Measurements from ENCODE around the gene PLCG2.
"Not testable (repeated sequence)": the region's sequence is repeated elsewhere in the genome, so short reads cannot be mapped to it uniquely, and the experiment has no call there.

Gene PLCG2

DNA sequence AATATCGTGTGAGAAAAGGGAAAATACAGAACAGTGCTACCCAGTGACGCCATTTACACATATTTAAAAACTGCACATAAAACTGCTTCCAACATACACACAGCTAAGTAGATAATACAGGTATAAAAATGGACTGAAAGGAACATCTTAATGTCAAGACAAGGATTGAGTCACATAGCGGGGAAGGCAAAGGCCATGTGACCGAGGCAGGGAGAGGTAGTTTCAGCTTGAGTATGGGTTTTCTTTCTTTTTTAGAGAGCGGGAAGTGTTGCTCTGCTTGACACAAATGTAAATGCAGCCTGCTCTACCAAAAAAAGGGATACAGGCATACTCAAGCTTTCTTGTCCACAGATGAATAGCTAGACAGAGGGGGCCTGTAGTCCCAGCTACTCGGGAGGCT lies 185.7 kb downstream of the PLCG2 start:
- no peaks in the 10 kb centered on the region for H3K9me3 ChIP-seq (ENCODE audit: low read length)
- no peaks in the 10 kb centered on the region for H3K27me3 ChIP-seq (ENCODE audit: insufficient read depth, low read length)
- no peak overlapping the region for H2AFZ ChIP-seq (ENCODE audit: low read depth, low read length)
- H3K4me3 ChIP-seq (ENCODE audit: low read length): no peak overlapping the region
- H3K4me1 ChIP-seq (ENCODE audit: insufficient read depth, low read length): no peaks in the 10 kb centered on the region
- H3K36me3 ChIP-seq (ENCODE audit: insufficient read depth, low read length): no peaks in the 10 kb centered on the region

DNA sequence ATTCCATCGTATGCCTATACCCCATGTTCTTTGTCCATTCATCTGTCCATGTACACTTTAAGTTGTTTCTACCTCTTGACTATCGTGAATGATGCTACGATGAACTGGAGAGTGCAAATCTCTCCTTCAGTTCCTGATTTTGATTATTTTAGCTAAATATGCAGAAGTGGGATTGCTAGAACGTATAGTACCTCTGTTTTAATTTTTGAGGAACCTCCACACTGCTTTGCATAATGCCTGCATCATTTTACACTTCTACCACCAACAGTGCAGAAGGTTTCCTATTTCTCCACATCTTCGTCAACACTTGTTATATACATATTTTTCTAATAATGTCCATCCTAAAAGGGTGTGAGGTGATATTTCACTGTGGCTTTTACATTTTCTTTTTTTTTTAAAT lies 188.3 kb downstream of the PLCG2 start:
- H3K9me3 ChIP-seq (ENCODE audit: low read length): no peaks in the 10 kb centered on the region
- H3K4me1 ChIP-seq (ENCODE audit: insufficient read depth, low read length): no peaks in the 10 kb centered on the region
- no peaks in the 10 kb centered on the region for H3K27me3 ChIP-seq (ENCODE audit: insufficient read depth, low read length)

DNA sequence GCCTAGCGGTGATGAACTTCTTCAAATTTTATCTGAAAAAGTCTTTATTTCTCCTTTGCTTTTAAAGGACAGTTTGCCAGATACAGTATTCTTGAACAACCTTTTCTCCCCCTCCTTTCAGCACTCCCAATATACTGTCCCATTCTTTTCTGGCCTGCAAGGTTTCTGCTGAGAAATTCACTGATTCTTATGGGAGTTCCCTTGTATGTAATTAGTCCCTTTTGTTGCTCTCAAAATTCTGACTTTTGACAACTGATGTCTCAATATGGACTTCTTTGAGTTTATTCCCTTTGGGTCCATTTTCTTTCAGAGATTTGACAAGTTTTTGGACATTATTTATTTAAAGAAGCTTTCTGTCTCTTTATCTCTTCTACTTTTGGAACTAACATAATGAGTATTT lies 192.8 kb downstream of the PLCG2 start:
- Histone ChIP-seq H3K9me3 (ENCODE audit: low read length) (no peaks in the 10 kb centered on the region), H3K4me1 (ENCODE audit: insufficient read depth, low read length) (no peaks in the 10 kb centered on the region), H3K4me3 (ENCODE audit: low read length) (no peak overlapping the region), H2AFZ (ENCODE audit: low read depth, low read length) (no peak overlapping the region), H3K36me3 (ENCODE audit: insufficient read depth, low read length) (no peaks in the 10 kb centered on the region), H3K27me3 (ENCODE audit: insufficient read depth, low read length) (no peaks in the 10 kb centered on the region)

More for the DNA sequence above, 188.3 kb downstream of the PLCG2 start:
- Histone ChIP-seq H3K36me3 (ENCODE audit: insufficient read depth, low read length) (no peaks in the 10 kb centered on the region), H3K4me3 (ENCODE audit: low read length) (no peak overlapping the region), H2AFZ (ENCODE audit: low read depth, low read length) (no peak overlapping the region)

DNA sequence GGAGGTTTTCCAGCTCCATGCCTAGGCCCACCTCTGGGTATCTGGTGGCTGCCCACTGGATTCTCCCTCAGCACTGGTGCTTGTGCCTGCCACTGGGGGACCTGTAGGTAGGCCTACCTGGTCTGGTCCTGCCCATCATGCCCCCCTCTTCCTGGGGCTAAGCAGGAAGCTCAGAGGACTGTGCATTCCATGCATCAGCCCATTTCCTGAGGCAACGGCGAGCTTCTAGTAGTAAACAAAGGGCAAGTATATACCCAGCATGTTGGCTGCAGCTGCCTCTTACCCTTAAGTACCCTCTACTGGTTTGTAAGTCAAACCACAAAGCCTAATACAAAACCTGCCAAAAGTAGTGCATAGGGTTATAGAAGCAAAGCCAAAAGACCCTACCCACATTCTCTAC lies 194.6 kb downstream of the PLCG2 start:
- Histone ChIP-seq H3K4me3 (ENCODE audit: low read length) (no peak overlapping the region), H3K27me3 (ENCODE audit: insufficient read depth, low read length) (no peaks in the 10 kb centered on the region), H3K36me3 (ENCODE audit: insufficient read depth, low read length) (no peaks in the 10 kb centered on the region), H2AFZ (ENCODE audit: low read depth, low read length) (no peak overlapping the region), H3K9me3 (ENCODE audit: low read length) (no peaks in the 10 kb centered on the region), H3K4me1 (ENCODE audit: insufficient read depth, low read length) (no peaks in the 10 kb centered on the region)

DNA sequence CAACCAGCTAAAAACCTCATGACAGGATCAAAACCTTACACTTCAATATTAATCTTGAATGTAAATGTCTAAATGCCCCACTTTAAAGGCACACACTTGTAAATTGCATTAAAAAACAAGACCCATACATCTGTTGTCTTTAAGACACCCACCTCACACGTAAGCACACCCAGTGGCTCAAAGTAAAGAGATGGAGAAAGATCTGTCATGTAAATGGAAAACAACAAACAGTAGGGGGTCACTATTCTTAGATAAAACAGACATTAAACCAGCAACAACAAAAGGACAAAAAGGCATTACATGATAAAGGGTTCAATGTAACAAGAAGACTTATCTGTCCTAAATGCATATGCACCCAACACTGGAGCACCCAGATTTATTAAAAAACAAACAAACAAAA lies 196.5 kb downstream of the PLCG2 start:
- Histone ChIP-seq H3K9me3 (ENCODE audit: low read length) (no peaks in the 10 kb centered on the region), H3K36me3 (ENCODE audit: insufficient read depth, low read length) (no peaks in the 10 kb centered on the region), H3K4me1 (ENCODE audit: insufficient read depth, low read length) (no peaks in the 10 kb centered on the region), H3K4me3 (ENCODE audit: low read length) (no peak overlapping the region), H2AFZ (ENCODE audit: low read depth, low read length) (no peak overlapping the region), H3K27me3 (ENCODE audit: insufficient read depth, low read length) (no peaks in the 10 kb centered on the region)

DNA sequence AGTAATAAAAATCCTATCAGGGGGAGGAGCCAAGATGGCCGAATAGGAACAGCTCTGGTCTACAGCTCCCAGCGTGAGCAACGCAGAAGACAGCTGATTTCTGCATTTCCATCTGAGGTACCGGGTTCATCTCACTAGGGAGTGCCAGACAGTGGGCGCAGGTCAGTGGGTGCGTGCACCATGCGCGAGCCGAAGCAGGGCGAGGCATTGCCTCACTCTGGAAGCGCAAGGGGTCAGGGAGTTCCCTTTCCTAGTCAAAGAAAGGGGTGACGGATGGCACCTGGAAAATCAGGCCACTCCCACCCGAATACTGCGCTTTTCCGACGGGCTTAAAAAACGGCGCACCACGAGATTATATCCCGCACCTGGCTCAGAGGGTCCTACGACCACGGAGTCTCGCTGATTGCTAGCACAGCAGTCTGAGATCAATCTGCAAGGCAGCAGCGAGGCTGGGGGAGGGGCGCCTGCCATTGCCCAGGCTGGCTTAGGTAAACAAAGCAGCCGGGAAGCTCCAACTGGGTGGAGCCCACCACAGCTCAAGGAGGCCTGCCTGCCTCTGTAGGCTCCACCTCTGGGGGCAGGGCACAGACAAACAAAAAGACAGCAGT lies 198.3 kb downstream of the PLCG2 start:
- H3K4me3 ChIP-seq (ENCODE audit: low read length); H2AFZ ChIP-seq (ENCODE audit: low read depth, low read length); H3K9me3 ChIP-seq (ENCODE audit: low read length); H3K4me1 ChIP-seq (ENCODE audit: insufficient read depth, low read length); H3K27me3 ChIP-seq (ENCODE audit: insufficient read depth, low read length); H3K36me3 ChIP-seq (ENCODE audit: insufficient read depth, low read length): not testable (repeated sequence)

DNA sequence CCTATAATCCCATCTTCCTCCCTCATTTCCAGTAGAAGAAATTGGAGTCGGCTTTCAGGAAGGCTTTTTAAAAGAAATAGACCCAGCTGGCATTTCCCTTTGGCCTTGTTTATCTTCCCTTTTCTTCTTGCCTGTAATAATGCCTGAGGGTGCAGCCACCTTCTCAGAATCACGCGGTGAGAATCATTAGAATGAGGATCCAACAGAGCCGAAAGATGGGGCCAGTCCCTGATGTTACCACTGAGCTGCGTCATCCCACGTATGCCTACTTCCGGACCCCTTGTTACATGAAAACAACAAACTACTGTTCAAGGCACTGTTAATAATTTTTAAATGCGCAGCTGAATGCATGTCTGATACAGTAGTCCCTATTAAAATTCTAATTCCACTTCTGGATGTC lies 208.0 kb downstream of the PLCG2 start:
- H3K4me3 ChIP-seq (ENCODE audit: low read length): no peak overlapping the region
- H3K36me3 ChIP-seq (ENCODE audit: insufficient read depth, low read length): no peaks in the 10 kb centered on the region
- H2AFZ ChIP-seq (ENCODE audit: low read depth, low read length): no peak overlapping the region
- H3K4me1 ChIP-seq (ENCODE audit: insufficient read depth, low read length): no peaks in the 10 kb centered on the region
- H3K27me3 ChIP-seq (ENCODE audit: insufficient read depth, low read length): peaks cover 7% of the 10 kb centered on the region
- H3K9me3 ChIP-seq (ENCODE audit: low read length): no peaks in the 10 kb centered on the region

DNA sequence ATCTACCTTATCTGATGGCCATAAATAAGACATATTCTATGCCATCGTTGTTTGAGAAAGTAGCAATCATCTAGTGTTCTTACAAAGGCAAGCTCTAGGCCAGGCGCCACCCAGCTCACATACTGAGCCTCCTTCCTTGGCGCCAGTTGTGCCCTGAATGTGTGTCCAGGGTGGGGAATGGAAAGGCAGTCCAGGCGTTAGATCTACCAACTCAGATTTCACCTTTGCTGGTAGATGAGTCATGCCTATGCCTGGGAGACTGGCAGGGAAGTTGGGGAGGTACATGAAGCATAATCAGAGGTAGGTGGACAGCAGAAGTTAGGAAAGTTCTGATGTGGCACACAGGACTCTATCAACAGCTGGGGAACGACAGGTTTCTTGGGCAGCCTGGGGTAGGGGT lies 208.6 kb downstream of the PLCG2 start:
- Histone ChIP-seq H3K36me3 (ENCODE audit: insufficient read depth, low read length) (no peaks in the 10 kb centered on the region), H3K4me3 (ENCODE audit: low read length) (no peak overlapping the region), H3K9me3 (ENCODE audit: low read length) (no peaks in the 10 kb centered on the region), H3K4me1 (ENCODE audit: insufficient read depth, low read length) (no peaks in the 10 kb centered on the region), H3K27me3 (ENCODE audit: insufficient read depth, low read length) (peaks cover 7% of the 10 kb centered on the region), H2AFZ (ENCODE audit: low read depth, low read length) (no peak overlapping the region)

DNA sequence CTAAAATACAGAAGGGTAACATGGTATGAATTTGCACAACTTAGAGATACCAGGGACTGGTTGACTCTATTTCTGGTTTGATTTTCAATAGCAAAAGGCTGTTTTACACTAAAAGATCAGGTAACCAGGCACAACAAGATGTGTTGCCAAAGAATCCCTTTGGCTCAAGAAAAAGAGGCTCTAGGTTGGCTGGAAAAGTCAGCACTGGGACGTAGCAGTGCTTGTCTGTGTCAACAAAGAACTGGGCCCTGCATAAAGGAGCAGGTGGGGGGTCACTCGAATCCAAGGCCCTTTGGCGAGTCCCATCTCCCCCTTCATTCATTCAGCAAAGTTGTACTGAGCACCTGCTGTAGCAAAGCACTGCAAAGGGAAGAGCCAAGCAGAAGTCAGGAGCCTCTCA lies 213.8 kb downstream of the PLCG2 start:
- Histone ChIP-seq H3K4me3 (ENCODE audit: low read length) (no peak overlapping the region), H3K4me1 (ENCODE audit: insufficient read depth, low read length) (no peaks in the 10 kb centered on the region)

DNA sequence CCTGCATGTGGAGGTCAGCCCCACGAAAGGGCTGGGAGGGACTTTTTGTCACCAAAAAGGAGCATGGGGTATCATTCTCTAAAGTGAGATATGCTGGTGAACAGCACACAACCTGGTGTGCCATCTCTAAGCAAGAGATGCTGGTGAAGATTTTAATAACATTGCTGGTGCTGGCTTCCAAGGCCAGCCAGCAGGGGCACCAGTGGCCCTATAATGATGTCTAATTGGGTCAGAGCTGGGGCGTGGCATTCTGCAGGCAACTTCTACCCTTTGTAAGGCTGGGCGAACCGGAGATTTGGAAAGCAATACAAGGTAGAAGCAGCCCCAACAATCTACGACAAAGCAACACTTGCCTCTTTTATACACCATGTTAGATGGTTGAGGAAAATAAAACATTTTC lies 215.4 kb downstream of the PLCG2 start:
- Histone ChIP-seq H3K36me3 (ENCODE audit: insufficient read depth, low read length) (no peaks in the 10 kb centered on the region), H3K9me3 (ENCODE audit: low read length) (no peaks in the 10 kb centered on the region), H3K4me1 (ENCODE audit: insufficient read depth, low read length) (no peaks in the 10 kb centered on the region), H2AFZ (ENCODE audit: low read depth, low read length) (no peak overlapping the region), H3K4me3 (ENCODE audit: low read length) (no peak overlapping the region), H3K27me3 (ENCODE audit: insufficient read depth, low read length) (no peaks in the 10 kb centered on the region)

More for the DNA sequence above, 213.8 kb downstream of the PLCG2 start:
- no peaks in the 10 kb centered on the region for H3K27me3 ChIP-seq (ENCODE audit: insufficient read depth, low read length)
- no peaks in the 10 kb centered on the region for H3K9me3 ChIP-seq (ENCODE audit: low read length)
- H2AFZ ChIP-seq (ENCODE audit: low read depth, low read length): no peak overlapping the region
- no peaks in the 10 kb centered on the region for H3K36me3 ChIP-seq (ENCODE audit: insufficient read depth, low read length)

DNA sequence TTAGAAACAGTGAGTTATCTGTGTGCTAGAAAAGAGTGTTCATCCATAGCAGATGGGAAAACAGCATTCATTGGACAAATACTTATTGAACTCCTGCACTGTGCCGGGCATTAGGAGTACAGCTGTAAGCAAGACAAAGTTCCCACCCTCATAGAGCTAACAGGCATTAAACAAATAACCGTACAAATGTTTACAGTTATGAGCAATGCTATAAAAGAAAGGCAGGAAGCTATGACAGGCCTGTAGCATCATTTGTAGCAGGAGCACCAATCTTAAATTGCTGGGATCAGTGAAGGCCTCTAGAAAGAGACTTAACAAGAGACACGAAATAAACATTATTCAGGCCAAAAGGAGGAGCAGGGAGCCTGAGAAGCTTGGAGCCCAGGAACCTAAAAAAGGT lies 216.6 kb downstream of the PLCG2 start:
- no peaks in the 10 kb centered on the region for H3K36me3 ChIP-seq (ENCODE audit: insufficient read depth, low read length)
- no peaks in the 10 kb centered on the region for H3K27me3 ChIP-seq (ENCODE audit: insufficient read depth, low read length)
- H2AFZ ChIP-seq (ENCODE audit: low read depth, low read length): no peak overlapping the region
- H3K9me3 ChIP-seq (ENCODE audit: low read length): no peaks in the 10 kb centered on the region
- no peaks in the 10 kb centered on the region for H3K4me1 ChIP-seq (ENCODE audit: insufficient read depth, low read length)
- H3K4me3 ChIP-seq (ENCODE audit: low read length): no peak overlapping the region

DNA sequence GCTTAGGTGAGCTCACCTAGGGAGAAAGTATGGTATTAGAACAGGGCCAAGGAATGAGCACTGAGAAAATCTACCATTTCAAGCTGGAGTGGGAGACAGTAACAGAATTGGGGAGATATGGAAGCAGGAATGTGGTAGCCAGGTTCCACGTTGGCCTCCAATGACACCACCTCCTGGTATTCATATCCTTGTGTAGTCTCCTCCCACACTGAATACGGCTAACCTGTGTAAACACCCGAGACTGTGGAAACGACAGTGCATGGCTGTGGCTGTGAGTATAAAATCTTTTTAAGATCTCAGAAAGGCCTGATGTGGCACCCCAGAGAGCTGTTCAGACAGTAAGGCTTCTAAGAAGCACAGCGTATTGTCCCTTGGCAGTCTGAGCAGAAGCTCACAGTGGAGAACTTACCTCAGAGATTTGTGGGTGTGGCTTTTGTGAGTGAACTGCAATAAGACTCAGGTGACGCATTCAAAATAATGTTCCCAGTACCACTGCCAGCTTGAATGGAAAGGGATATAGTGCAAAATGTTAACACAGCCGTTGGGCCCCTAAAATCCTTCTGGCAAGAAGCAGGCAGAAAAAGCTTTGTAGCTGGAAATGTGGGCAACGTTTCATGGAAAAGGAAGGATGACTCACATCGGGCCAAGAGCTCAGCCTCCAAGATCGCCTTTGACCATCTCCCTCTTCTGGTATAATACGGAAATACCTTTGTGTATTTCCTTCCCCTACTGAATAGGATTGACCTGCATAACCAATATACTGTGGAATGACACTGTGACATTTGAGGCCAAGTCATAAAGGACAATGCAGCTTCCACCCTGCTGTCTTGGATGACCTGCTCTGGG lies 217.8 kb downstream of the PLCG2 start:
- Histone ChIP-seq H3K9me3 (ENCODE audit: low read length) (no peaks in the 10 kb centered on the region), H3K36me3 (ENCODE audit: insufficient read depth, low read length) (no peaks in the 10 kb centered on the region), H3K4me3 (ENCODE audit: low read length) (no peak overlapping the region), H2AFZ (ENCODE audit: low read depth, low read length) (no peak overlapping the region), H3K27me3 (ENCODE audit: insufficient read depth, low read length) (no peaks in the 10 kb centered on the region), H3K4me1 (ENCODE audit: insufficient read depth, low read length) (no peaks in the 10 kb centered on the region)

DNA sequence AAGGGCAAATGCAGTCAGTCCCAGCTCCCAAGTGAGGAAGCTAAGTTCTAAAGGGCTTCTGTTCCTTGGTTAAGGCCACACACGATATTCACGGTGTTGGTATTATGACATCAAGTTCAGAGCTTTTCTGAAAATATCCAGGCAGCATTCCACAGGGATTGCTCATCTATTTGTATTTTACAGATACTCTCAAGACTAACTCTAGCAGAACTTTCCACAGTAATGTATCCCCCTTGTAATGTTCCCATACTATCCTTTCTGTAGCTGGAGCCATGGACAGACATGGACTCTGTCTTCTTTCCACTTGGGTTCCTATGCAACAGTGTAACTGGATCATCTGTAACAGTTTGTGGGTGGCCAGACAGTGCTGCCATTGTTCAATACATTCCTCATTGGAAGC lies 218.6 kb downstream of the PLCG2 start:
- no peaks in the 10 kb centered on the region for H3K27me3 ChIP-seq (ENCODE audit: insufficient read depth, low read length)
- no peak overlapping the region for H3K4me3 ChIP-seq (ENCODE audit: low read length)
- H3K36me3 ChIP-seq (ENCODE audit: insufficient read depth, low read length): no peaks in the 10 kb centered on the region
- no peak overlapping the region for H2AFZ ChIP-seq (ENCODE audit: low read depth, low read length)
- no peaks in the 10 kb centered on the region for H3K4me1 ChIP-seq (ENCODE audit: insufficient read depth, low read length)
- no peaks in the 10 kb centered on the region for H3K9me3 ChIP-seq (ENCODE audit: low read length)

DNA sequence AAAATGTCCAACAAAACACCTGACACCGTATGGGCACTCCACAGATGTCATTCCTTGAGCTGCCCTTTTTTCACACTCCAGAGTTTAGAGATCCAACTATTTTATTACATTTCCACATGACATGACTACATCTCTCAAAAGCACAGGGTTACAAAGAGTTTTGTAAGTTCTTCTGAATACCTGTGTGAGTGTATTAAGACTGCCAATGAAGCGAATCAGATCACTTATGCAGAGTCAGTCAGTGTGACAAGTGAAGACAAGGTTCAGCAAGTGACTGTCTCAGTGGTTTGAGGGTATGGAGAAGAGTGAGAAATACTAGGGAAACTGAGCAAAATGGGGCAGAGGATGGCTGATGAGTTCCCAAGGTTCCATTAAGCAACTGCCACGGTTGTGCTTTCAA lies 223.7 kb downstream of the PLCG2 start:
- Histone ChIP-seq H3K36me3 (ENCODE audit: insufficient read depth, low read length) (no peaks in the 10 kb centered on the region), H3K27me3 (ENCODE audit: insufficient read depth, low read length) (peaks cover 9% of the 10 kb centered on the region), H3K4me1 (ENCODE audit: insufficient read depth, low read length) (no peaks in the 10 kb centered on the region), H3K9me3 (ENCODE audit: low read length) (no peaks in the 10 kb centered on the region), H2AFZ (ENCODE audit: low read depth, low read length) (no peak overlapping the region), H3K4me3 (ENCODE audit: low read length) (no peak overlapping the region)
